IPS-15b (cell line): ENCODE results near the gene H2BK1.

ENCODE experiments used
- H3K27me3 ChIP-seq: one replicate; pipeline ENCODE4 v1.6.1; 2013; ENCODE audit warnings: low read length; ENCODE audit not compliant: control insufficient read depth, insufficient read depth
- H3K36me3 ChIP-seq: one replicate; pipeline ENCODE4 v1.6.1; 2013; ENCODE audit warnings: low read length; ENCODE audit not compliant: control insufficient read depth, insufficient read depth
- H3K4me1 ChIP-seq: one replicate; pipeline ENCODE4 v1.6.1; 2013; ENCODE audit warnings: mild to moderate bottlenecking, low read length; ENCODE audit not compliant: control insufficient read depth, insufficient read depth
- H3K4me3 ChIP-seq: one replicate; pipeline ENCODE4 v1.5.1; 2013; ENCODE audit warnings: low read depth, low read length
- H3K9ac ChIP-seq: one replicate; pipeline ENCODE4 v1.6.1; 2013; ENCODE audit warnings: low read depth, mild to moderate bottlenecking, low read length
- H3K9me3 ChIP-seq: one replicate; pipeline ENCODE4 v1.6.1; 2013; ENCODE audit warnings: mild to moderate bottlenecking, low read length; ENCODE audit not compliant: control insufficient read depth, insufficient read depth

H2BK1 gene

DNA sequence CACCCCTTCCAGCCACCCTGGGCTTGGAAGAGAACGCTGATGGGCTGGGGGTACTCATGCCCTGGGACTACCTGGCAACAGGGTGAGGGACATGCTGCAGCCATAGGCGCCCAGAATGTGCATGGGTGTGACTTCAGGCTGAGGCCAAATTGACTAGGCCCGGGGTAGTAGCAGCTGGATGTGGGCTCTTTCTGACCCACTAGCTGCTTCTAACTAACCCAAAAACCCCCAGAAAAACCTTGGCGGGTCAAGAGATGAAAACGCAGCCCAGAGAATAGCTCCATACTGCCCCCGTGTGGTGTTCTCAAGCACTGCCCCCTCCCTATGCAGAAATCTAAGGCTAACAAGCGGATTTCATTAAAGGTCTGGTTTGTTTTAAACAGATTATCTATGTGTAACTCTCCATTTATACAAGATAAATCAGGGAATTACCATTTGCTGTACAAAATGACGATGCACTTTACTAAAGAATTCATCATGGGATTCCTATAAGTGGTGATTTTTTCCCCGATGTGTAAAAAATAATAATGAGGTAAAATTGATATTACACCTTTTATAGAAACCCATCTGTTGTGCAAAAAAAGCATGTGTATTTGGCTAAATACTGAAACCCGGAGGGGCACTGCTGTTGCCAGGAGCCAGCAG is 34.0 kb upstream of the H2BK1 start:
- Histone ChIP-seq H3K27me3 (peaks cover 48% of the 10 kb centered on the region), H3K9me3 (no peaks in the 10 kb centered on the region), H3K36me3 (no peaks in the 10 kb centered on the region), H3K4me1 (peaks cover 9% of the 10 kb centered on the region), H3K9ac (no peak overlapping the region), H3K4me3 (peak overlapping the region; percentile 28)

DNA sequence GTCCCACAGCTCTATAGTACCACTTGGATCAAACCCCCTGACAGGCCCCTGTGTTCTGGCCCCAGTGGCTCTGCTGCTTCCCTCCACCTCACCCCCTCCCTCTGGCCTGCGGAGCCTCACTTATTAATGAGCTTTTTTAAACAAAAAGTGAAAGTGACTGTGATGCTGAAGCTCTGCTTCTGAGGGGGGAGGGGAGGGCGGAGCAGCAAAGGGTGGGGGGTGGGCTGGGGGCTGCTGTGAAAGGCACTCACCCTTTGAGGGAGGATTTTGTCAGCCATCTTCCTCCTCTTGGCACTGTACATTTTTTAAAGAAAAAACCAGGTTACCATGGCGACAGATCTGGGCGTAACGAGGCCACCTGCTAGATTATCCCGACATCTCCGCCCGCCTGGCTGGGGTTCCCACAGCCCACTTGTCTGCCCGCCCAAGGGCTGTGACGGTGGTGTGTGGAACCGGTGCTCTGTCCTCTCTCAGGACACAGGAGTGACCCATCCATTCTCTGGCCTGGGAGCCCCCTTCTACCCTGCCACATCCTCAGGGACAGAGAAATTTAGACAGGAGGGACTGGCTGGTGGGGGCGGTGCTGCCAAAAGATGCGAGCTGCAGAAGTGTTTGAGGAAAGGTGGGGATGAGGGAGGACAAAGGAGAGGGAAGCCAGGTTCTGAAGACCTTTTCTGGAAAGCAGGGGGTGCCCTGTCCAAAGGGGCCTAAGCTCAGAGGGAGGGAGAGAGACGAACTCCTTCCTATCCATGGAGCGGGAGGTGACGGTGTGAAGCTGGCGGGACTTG is 33.3 kb upstream of the H2BK1 start:
- Histone ChIP-seq H3K27me3 (peaks cover 44% of the 10 kb centered on the region), H3K9ac (no peak overlapping the region), H3K36me3 (no peaks in the 10 kb centered on the region), H3K4me3 (peak overlapping the region; percentile 28), H3K4me1 (peaks cover 9% of the 10 kb centered on the region), H3K9me3 (no peaks in the 10 kb centered on the region)

DNA sequence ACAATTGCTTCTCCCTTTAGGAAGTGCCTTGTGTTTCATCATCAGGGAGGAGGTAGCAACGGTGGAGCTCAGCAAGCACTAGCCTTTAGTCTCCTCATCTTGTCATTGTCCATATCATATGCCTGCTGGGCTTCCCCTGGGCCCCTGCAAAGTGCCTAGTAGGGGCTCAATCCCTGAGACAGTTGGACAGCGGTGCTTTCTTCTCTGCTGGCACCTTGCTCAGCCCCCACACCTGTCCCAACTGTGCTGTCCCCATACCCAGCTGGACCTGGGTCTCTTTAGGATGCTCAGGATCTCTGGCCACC is 32.7 kb upstream of the H2BK1 start:
- Histone ChIP-seq H3K4me1 (peaks cover 9% of the 10 kb centered on the region), H3K4me3 (no peak overlapping the region), H3K9ac (no peak overlapping the region), H3K36me3 (no peaks in the 10 kb centered on the region), H3K27me3 (peaks cover 40% of the 10 kb centered on the region), H3K9me3 (no peaks in the 10 kb centered on the region)

DNA sequence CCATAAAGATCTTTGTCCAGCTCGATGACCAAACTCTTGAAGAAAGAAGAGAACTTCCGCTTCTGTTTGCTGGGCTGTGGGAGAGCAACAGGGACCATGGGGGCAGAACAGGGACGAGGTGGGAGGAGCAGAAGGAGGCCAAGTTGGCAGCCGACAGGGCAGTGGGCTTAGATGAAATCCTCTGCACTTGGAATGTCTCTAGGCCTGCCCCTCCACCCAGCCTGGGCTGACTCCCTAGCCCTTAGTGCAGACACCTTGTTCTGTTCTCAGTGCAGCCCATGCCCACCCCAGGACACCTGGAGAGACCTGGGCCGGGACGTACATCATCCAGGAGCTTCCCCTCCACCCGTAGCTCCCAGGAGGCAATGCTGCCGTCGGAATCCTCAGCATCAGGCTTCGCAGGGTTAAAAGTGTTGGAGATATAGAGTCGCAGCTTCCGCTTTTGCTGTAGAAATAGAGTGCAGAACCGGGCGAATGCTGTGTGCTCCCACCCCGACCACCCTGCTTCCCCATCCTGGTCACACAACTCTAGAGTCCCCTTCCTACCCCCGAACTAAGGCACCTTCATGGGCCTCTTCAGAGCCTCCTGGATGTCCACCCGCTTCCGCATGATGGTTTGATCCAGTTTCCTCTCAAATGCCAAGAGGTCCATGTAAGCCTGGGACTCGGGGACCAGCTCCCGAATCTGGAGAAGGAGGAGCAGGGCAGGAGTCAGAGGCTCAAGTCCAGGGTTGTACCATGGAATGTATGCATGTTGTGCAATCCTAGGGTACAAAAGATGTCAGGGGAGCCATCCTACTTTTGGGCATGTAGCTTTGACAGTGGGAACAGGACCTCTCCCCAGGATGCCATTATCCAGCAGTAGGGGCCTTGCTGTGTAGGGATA is 32.1 kb upstream of the H2BK1 start:
- H3K27me3 ChIP-seq = peaks cover 34% of the 10 kb centered on the region

DNA sequence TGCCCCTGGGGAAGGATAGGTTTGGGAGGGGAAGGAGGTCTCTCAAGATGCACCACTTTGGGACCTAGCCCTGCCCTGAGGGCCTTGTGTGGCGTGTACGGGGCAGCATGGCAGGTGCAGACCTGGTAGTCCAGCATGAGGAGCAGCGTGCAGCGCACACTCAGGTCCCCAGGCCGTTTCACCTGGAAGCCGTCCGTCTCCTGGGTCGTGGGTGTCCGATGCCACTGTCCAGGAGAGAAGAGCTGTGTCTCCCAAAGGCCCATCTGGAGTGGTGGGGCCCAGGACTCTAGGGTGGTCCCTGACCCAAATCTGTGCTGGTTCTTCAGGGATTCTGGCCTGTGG is 31.4 kb upstream of the H2BK1 start:
- Histone ChIP-seq H3K9ac (no peak overlapping the region), H3K9me3 (no peaks in the 10 kb centered on the region), H3K27me3 (peaks cover 27% of the 10 kb centered on the region), H3K4me3 (no peak overlapping the region), H3K4me1 (peaks cover 7% of the 10 kb centered on the region), H3K36me3 (peaks cover 9% of the 10 kb centered on the region)

More for the DNA sequence above, 32.1 kb upstream of the H2BK1 start:
- H3K9me3 ChIP-seq = no peaks in the 10 kb centered on the region
- peaks cover 7% of the 10 kb centered on the region for H3K4me1 ChIP-seq
- no peak overlapping the region for H3K9ac ChIP-seq
- H3K36me3 ChIP-seq = peaks cover 5% of the 10 kb centered on the region
- H3K4me3 ChIP-seq = no peak overlapping the region

DNA sequence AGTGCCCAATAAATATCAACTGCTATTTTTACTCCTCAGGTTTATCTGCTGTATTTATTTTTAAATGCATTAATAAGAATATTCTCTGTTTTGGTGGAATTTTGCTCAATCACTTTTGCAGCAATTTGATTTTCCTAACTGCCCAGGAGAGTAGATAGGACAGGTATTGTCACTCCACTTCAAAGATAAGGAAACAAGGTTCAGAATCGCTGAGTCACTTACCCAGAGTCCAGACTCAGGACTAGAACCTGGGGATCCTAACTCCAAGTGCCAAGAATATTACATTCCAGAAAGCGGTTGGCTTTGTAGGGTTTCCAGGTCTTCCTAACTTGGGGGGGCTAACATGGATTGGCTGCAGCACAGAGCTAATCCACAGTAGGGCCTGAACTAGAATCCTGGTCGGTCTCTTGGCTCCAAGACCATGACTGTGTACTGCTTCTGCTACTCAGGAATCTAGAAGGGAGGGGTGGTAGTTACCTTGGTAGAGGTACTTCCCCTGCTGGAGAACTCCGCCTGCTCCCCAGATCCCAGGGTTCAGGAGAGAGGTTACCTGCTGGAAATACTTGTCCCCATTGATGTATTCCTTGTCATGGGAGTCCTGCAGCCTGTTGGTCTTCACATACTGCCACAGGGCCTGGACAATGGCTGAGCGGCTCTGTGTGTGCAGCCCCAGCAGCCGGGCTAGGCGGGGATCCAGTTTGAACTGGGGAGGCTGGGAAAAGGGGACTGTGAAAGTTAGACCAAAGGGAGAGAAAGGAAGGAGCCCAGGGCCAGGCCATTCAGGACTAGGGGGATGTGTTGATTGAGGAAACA is 30.9 kb upstream of the H2BK1 start:
- H3K4me1 ChIP-seq = peaks cover 7% of the 10 kb centered on the region
- H3K9ac ChIP-seq = no peak overlapping the region
- H3K36me3 ChIP-seq = peaks cover 12% of the 10 kb centered on the region
- H3K27me3 ChIP-seq = peaks cover 22% of the 10 kb centered on the region
- H3K4me3 ChIP-seq = no peak overlapping the region
- no peaks in the 10 kb centered on the region for H3K9me3 ChIP-seq

DNA sequence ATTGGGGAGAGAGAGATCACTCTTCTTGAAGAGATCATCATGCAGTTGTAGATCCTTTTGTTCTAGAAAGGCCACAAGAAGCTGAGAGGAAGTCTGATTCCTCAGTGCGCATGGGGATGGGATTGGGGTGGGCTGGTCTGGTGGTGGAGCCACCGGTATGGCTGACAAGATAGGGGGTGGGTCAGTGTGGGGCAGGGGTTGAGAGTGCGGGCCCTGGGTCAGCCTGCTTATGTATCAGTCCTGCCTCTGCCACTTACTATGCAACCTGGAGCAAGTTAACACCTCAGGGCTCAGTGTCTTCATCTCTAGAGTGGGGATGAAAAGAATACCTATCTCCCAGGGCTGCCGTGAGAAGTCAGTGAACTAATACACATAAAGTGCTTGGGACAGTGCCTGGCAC is 30.2 kb upstream of the H2BK1 start:
- Histone ChIP-seq H3K4me3 (no peak overlapping the region), H3K27me3 (peaks cover 17% of the 10 kb centered on the region), H3K4me1 (peaks cover 7% of the 10 kb centered on the region), H3K9ac (no peak overlapping the region), H3K9me3 (no peaks in the 10 kb centered on the region), H3K36me3 (peaks cover 15% of the 10 kb centered on the region)

DNA sequence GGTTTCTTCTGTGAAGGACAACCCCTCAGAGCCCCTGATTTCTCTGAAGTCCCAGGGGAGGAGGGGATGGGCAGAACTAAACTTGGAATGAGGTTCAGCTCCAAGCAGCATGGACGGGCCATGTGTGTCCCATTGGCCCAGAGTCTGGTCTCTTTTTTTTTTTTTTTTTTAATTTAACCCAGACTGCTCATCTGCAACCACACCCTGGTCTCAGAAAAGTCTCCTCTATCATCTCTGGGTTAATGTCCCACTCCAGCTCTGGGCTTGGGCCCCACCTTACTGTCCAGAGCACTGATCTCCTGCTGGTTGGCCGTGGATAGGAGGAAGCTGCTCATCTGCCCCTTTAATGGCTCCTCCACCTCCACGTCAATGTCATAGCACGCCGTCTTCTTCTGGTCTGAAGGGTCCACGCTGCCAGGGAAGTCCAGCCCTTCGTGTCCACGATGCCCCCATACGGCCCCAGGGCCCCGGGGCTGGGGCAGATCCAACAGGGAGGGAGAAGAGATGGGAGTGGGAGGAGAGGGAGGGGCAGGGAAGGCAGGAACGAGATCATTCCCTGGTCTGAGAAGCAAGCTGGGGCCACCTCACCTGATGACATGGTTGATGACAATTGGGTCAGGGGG is 29.7 kb upstream of the H2BK1 start:
- Histone ChIP-seq H3K36me3 (peaks cover 21% of the 10 kb centered on the region), H3K9ac (no peak overlapping the region), H3K4me1 (peaks cover 7% of the 10 kb centered on the region), H3K27me3 (peaks cover 14% of the 10 kb centered on the region), H3K4me3 (no peak overlapping the region), H3K9me3 (no peaks in the 10 kb centered on the region)

DNA sequence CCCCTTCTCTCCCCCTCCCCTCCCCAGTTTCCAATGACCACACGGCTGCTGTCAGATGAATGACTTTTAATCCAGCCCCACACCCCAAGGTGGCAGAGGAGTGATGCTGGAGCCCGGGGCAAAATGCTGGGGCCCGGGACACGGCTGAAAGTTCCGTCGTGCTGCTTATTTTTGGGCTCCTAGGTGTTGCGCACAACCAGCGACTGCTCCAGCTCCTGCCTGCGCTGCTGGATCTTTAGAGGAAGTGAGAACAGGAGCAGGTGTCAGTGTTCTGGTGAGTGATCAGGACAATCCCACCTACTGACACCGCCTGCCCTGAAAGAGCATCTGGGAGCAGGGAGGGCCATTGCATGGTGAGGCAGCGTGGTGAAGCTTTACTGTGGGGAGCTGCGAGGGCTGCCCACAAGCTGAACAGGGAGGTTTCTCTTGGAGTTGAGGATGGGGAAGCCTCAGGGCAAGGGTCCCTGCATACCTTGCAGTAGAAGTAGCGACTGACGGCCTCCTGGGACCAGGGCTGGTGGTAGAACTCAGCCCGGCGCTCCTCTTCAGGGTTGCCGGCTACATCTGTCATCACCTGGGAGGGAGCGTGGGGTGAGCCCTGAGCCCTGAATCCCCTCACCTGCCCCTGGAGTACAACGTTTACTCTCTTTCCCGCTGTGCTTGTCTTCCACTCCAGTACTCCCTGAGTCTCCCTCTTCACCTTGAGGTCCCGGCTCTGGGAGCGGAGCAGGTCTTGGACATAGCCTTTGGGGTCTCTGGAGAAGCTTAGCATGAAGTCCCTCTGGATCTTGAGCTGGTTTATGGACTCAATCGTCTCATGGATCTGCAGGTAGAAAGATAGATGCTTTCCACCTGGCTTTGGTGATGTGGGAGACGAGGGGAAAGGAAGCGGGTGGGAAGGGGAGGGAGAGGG is 28.9 kb upstream of the H2BK1 start:
- Histone ChIP-seq H3K9me3 (no peaks in the 10 kb centered on the region), H3K4me3 (no peak overlapping the region), H3K9ac (no peak overlapping the region), H3K27me3 (peaks cover 8% of the 10 kb centered on the region), H3K36me3 (peaks cover 22% of the 10 kb centered on the region), H3K4me1 (peaks cover 7% of the 10 kb centered on the region)

DNA sequence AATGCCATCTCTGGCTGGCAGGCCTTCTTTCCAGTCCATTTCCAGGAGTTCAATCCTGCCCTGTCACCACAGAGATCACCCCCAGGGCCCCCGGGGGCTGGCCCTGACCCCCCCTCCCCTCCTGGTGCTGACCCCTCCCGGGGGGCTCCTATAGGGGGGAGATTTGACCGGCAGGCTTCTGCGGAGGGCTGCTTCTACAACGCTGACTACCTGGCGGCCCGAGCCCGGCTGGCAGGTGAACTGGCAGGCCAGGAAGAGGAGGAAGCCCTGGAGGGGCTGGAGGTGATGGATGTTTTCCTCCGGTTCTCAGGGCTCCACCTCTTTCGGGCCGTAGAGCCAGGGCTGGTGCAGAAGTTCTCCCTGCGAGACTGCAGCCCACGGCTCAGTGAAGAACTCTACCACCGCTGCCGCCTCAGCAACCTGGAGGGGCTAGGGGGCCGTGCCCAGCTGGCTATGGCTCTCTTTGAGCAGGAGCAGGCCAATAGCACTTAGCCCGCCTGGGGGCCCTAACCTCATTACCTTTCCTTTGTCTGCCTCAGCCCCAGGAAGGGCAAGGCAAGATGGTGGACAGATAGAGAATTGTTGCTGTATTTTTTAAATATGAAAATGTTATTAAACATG is 28.0 kb upstream of the H2BK1 start:
- Histone ChIP-seq H3K4me1 (peaks cover 6% of the 10 kb centered on the region), H3K9ac (no peak overlapping the region), H3K36me3 (peaks cover 22% of the 10 kb centered on the region), H3K9me3 (no peaks in the 10 kb centered on the region), H3K4me3 (no peak overlapping the region), H3K27me3 (peaks cover 4% of the 10 kb centered on the region)
